ENCODE measurements around the gene INSRR.

Gene INSRR

GRCh38 chr1:156848461-156849150 is 10.3 kb downstream of the INSRR start:
- no peak for TF ChIP-seq CTCF (conservative IDR thresholded peaks at IDR 0.05)
- H3K27ac ChIP-seq: no peak overlapping the region

DNA sequence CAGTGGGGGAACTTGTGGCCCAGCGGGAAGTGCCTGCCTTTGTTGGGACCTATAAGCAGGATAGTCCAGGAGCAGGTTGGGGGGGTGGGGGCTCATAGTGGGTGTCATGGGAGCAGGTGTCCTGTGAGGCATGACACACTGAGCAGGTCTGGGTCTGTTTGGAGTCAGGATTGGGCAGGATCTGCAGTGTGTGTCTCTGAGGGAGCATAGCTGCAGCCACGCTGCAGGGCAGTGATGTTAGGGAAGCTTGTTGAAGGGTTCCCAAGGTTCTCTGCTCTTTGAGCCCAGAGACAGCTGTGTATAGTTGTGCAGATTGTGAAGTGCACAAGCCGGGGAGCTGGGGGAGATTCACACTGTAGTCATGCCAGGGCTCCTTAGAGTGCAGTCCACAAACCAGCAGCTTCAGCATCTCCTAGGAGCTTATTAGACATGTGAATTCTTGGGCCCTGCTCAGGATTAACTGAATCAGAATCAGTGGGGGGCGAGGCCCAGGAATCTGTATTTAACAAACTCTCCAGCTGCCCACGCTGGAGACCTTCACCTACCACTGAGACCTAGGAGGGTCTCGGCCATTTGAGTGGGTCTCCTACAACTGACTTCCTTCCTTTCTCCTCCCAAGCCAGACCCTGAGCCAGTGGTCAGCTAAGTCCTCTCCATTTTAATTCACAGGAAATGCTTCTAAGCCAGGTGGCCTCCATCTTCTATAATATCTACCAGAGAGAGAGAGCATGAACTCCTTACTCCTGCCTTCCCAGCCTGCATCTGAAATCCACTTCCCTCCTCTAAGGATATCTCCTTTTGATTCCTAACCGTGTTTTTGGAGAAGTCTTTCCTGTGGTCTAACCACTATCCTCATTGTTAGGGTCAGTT is 11.1 kb downstream of the INSRR start:
- TF ChIP-seq CTCF (conservative IDR thresholded peaks at IDR 0.05): no peak
- no peak overlapping the region for H3K27ac ChIP-seq

DNA sequence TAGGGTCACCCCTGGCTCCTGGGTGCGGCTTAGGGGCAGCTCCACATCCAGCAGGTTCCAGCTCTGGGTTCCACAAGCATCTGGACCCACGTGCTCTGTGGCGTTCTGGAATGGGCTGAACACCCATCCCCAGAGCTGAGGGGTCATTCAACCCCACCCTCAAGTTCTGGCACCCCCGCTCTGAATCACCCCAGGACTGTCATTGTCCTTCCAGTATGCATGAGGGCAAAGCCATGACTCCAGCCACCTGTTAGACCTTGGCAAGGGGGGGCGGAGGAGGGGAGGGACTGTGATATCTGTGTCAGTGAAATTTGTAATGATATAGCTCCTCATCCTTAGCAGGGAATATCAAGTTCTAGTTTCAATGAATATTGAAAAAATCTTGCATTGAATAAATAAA is 12.3 kb downstream of the INSRR start:
- H3K27ac ChIP-seq: no peak overlapping the region
- no peak for TF ChIP-seq CTCF (conservative IDR thresholded peaks at IDR 0.05)

GRCh38 chr1:156845953-156846545 is 12.9 kb downstream of the INSRR start:
- no peak overlapping the region for H3K27ac ChIP-seq
- no peak for TF ChIP-seq CTCF (conservative IDR thresholded peaks at IDR 0.05)

GRCh38 chr1:156845055-156845952 is 13.6 kb downstream of the INSRR start:
- H3K27ac ChIP-seq: no peak overlapping the region
- TF ChIP-seq CTCF (conservative IDR thresholded peaks at IDR 0.05): no peak

DNA sequence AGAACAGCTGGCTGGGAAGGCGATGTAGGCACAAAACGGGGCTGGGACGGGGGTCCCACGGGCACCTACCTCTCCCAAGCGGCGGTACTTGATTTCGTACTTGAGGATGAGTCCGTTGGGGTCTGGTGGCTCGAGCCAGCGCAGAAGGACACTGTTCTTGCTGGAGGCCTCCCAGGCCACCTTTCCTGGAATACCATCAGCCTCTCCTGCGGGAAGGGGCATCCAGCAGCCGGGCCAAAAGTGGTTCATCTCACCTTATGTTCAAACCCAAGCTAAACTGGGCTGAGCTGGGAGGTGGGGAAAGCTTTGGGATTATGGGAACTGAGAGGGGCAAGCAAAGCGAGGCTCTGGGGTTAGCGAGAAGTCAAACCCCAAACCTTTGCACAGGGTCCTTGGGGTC is 14.3 kb downstream of the INSRR start:
- H3K27ac ChIP-seq: no peak overlapping the region
- TF ChIP-seq CTCF (conservative IDR thresholded peaks at IDR 0.05): no peak
